ENCODE data around the gene USP6NL. TPM values are rescaled to one million over a fixed set of nuclear protein-coding genes. Genes with fewer than 3 reads are reported as not detected.

The USP6NL gene
- total and polyA plus RNA-seq, 2 of the 8 experiments (the other 6 are each of a cell fraction or from before 2014, with no cell fraction given) = 10.9 to 28.8 TPM

DNA sequence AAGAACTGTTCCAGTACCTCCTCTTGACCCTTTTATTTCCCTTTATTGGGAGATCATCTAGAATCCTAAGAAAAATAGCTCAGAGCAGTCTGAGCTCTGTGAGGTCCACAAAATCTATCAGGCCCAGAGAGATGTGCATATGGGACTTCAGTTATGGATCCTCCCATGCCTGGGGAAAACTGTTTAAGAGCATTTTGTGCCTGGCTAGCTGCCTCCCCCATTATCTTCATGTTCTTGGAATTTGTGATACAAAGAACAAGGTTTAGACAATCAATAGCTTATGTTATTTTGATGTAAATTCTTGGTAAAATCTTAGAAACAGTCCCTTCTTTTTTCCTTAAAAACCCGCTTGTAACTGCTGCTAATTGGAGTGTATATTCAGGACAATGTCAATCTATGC, 75.2 kb downstream of the USP6NL start:
- H4K5ac ChIP-seq (ENCODE audit: insufficient read length, low read depth, low read length) = no peak overlapping the region
- H3K4ac ChIP-seq (replicated peaks; ENCODE audit: insufficient read length, low read depth, low read length) = no peak overlapping the region
- no peak overlapping the region for H2BK12ac ChIP-seq (ENCODE audit: low read depth, low read length)
- no peak overlapping the region for H2BK120ac ChIP-seq (replicated peaks; ENCODE audit: low read depth, low read length)
- H3K27me3 ChIP-seq (replicated peaks in 1 of 4; ENCODE audit: control insufficient read depth in 3 of 4, extremely low read depth in 1 of 4, insufficient read depth in 3 of 4, low read length in 3 of 4) = no peaks in the 10 kb centered on the region
- peaks cover 5 to 14% of the 10 kb centered on the region in 2 experiments for H4K20me1 ChIP-seq (replicated peaks in 1 of 2; ENCODE audit: control insufficient read depth in 1 of 2, insufficient read depth in 2 of 2, low read length in 2 of 2)
- H3K36me3 ChIP-seq (ENCODE audit: control insufficient read depth in 2 of 4, insufficient read depth in 4 of 4, low read length in 3 of 4) = no peaks in the 10 kb centered on the region
- H3K79me1 ChIP-seq (ENCODE audit: low read depth, low read length) = peaks cover 6% of the 10 kb centered on the region; the same call in 1 of the 2 replicates
- ChIA-PET CTCF (ENCODE audit: partially characterized antibody) (interaction anchor here (0.9 to 1.3 kb wide), 3 partner anchors 13 to 246 kb away, joined by 4 read pairs; no protein-coding TSS in a partner anchor), POLR2A (ENCODE audit: partially characterized antibody) (interaction anchor here (2.0 kb wide), 1 partner anchor 16 kb away, joined by 4 read pairs; no protein-coding TSS in a partner anchor)
- H3K27ac ChIP-seq (ENCODE audit: low read depth, low read length) = no peak overlapping the region
- H3K4me1 ChIP-seq (replicated peaks in 1 of 4; ENCODE audit: control insufficient read depth in 3 of 4, insufficient read depth in 4 of 4, low read length in 3 of 4) = peaks cover 3 to 13% (median 7%) of the 10 kb centered on the region in 4 experiments; a peak in 5 of 7 replicates
- H3K14ac ChIP-seq (ENCODE audit: insufficient read length) = no peak overlapping the region
- peaks cover 0 to 93% of the 10 kb centered on the region in 2 experiments; a peak in 2 of 4 replicates for H3K79me2 ChIP-seq (ENCODE audit: control insufficient read depth in 1 of 2, insufficient read depth in 2 of 2, low read length in 2 of 2)
- H4K8ac ChIP-seq (ENCODE audit: extremely low read depth, insufficient read depth, low read length) = no peak overlapping the region
- H3K56ac ChIP-seq (replicated peaks; ENCODE audit: insufficient read length, low read depth, low read length) = no peak overlapping the region
- WGBS, 2 experiments (ENCODE audit: extremely low coverage in 1 of 2, insufficient coverage in 1 of 2, insufficient read length in 1 of 2, insufficient replicate concordance in 2 of 2, low coverage in 1 of 2, low lambda C conversion rate in 2 of 2, missing lambda C conversion rate in 1 of 2) = 90% methylated on average over 1 of the region's 1 CpG; no CpG with 5 or more reads in 1 of the 2 experiments
- no peak overlapping the region for H2BK15ac ChIP-seq (ENCODE audit: low read length)
- no peaks in the 10 kb centered on the region for H3K23me2 ChIP-seq (ENCODE audit: low read depth, low read length)
- H2BK20ac ChIP-seq (ENCODE audit: low read length) = no peak overlapping the region
- H2AK5ac ChIP-seq (ENCODE audit: low read depth, low read length) = no peak overlapping the region
- no peaks in the 10 kb centered on the region for H3K9me3 ChIP-seq (ENCODE audit: insufficient read depth in 2 of 2, low read depth in 1 of 2, low read length in 1 of 2)
- FAIRE-seq (no peak), DNase-seq (ENCODE audit: low read depth in 1 of 2, low spot score in 2 of 2) (no peak)
- H3K9ac ChIP-seq (replicated peaks in 1 of 4; ENCODE audit: extremely low read depth in 1 of 4, low read depth in 3 of 4, low read length in 3 of 4) = no peak overlapping the region
- H3K4me2 ChIP-seq (ENCODE audit: insufficient read depth in 1 of 2, low read depth in 2 of 2, low read length in 2 of 2) = no peak overlapping the region
- H3K18ac ChIP-seq (ENCODE audit: extremely low read depth, low read length) = no peak overlapping the region
- no peak overlapping the region for H3K23ac ChIP-seq (ENCODE audit: insufficient read length)
- H2AFZ ChIP-seq (ENCODE audit: low read length) = no peak overlapping the region
- no peak overlapping the region for H4K91ac ChIP-seq (replicated peaks; ENCODE audit: insufficient read length, low read length)
- H3K4me3 ChIP-seq (ENCODE audit: extremely low read depth in 1 of 4, insufficient read depth in 2 of 4, low read depth in 3 of 4, low read length in 4 of 4) = no peak overlapping the region
- H2BK5ac ChIP-seq (ENCODE audit: low read depth, low read length) = no peak overlapping the region
- no peak for TF ChIP-seq TCF12 (IDR thresholded peaks at IDR 0.05; ENCODE audit: low read depth, low read length)
- TF ChIP-seq SIN3A (conservative IDR thresholded peaks at IDR 0.05 in 1 of 2, IDR thresholded peaks at IDR 0.05 in 1 of 2; ENCODE audit: low read depth in 1 of 2, low read length in 2 of 2) = no peak
- TF ChIP-seq CHD2 (IDR thresholded peaks at IDR 0.05; ENCODE audit: low read length) = no peak
- TF ChIP-seq RNF2 (IDR thresholded peaks at IDR 0.05; ENCODE audit: borderline replicate concordance, low read depth, low read length, missing control alignments, poor library complexity, severe bottlenecking) = no peak
- TF ChIP-seq FOSL1 (IDR thresholded peaks at IDR 0.05; ENCODE audit: insufficient read depth, low read depth, low read length) = no peak
- TF ChIP-seq BRCA1 (IDR thresholded peaks at IDR 0.05; ENCODE audit: low read depth, low read length) = no peak
- no peak for TF ChIP-seq TAF7 (optimal IDR thresholded peaks at IDR 0.05; ENCODE audit: borderline replicate concordance, low read depth, low read length)
- TF ChIP-seq JUN (IDR thresholded peaks at IDR 0.05; ENCODE audit: low read depth, low read length) = no peak
- no peak for TF ChIP-seq RXRA (IDR thresholded peaks at IDR 0.05; ENCODE audit: insufficient read depth, low read depth, low read length)
- TF ChIP-seq CHD1 (IDR thresholded peaks at IDR 0.05; ENCODE audit: low read depth, low read length) = no peak
- TF ChIP-seq, protein P1, sequence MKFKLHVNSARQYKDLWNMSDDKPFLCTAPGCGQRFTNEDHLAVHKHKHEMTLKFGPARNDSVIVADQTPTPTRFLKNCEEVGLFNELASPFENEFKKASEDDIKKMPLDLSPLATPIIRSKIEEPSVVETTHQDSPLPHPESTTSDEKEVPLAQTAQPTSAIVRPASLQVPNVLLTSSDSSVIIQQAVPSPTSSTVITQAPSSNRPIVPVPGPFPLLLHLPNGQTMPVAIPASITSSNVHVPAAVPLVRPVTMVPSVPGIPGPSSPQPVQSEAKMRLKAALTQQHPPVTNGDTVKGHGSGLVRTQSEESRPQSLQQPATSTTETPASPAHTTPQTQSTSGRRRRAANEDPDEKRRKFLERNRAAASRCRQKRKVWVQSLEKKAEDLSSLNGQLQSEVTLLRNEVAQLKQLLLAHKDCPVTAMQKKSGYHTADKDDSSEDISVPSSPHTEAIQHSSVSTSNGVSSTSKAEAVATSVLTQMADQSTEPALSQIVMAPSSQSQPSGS (IDR thresholded peaks at IDR 0.05; ENCODE audit: low read length) = no peak
- no peak for TF ChIP-seq RBBP5 (IDR thresholded peaks at IDR 0.05; ENCODE audit: borderline replicate concordance, low read depth, low read length)
